ENCODE results near the gene RANBP10.

- TF ChIP-seq POLR2A (IDR thresholded peaks at IDR 0.05; ENCODE audit: low read length) (no peak), GATA1 (IDR thresholded peaks at IDR 0.05; ENCODE audit: low read depth, low read length) (no peak)
Observed at GRCh38 chr16:67748834-67749233, 57.5 kb downstream of the RANBP10 start.
